ENCODE measurements around the gene RNASEH2C. TPM values are rescaled to one million over a fixed set of nuclear protein-coding genes. Genes with fewer than 3 reads are reported as not detected.
A peak's percentile ranks its signal among the peaks of the same experiment; 100 is the strongest.

The RNASEH2C gene
- total and polyA plus RNA-seq, 2 of the 13 experiments (the other 11 are each of a cell fraction or from before 2014, with no cell fraction given): 27.4 to 50.9 TPM

GRCh38 chr11:65711785-65712632 is 8.6 kb downstream of the RNASEH2C start, which contains the start of gene KAT5 (continued):
- TF ChIP-seq BCL6 (CRISPR knock-in tag; IDR thresholded peaks at IDR 0.05) (peak; percentile 46; the same call in 1 of the 2 replicates), ZNF788 (CRISPR knock-in tag; IDR thresholded peaks at IDR 0.05; ENCODE audit: borderline replicate concordance) (peak; percentile 80; the same call in 1 of the 2 replicates), MAFF (IDR thresholded peaks at IDR 0.05; ENCODE audit: low read depth, low read length) (no peak), NR3C1 (CRISPR knock-in tag; IDR thresholded peaks at IDR 0.05) (no peak), IRX3 (CRISPR knock-in tag; IDR thresholded peaks at IDR 0.05; ENCODE audit: borderline replicate concordance, low read depth) (peak; percentile 89; the same call in 1 of the 2 replicates), ZNF382 (CRISPR knock-in tag; IDR thresholded peaks at IDR 0.05; ENCODE audit: borderline replicate concordance) (no peak), DMAP1 (CRISPR knock-in tag; IDR thresholded peaks at IDR 0.05) (peak; percentile 92), MTF1 (CRISPR knock-in tag; IDR thresholded peaks at IDR 0.05) (no peak), ZFP36L2 (CRISPR knock-in tag; IDR thresholded peaks at IDR 0.05) (no peak), ZEB1 (IDR thresholded peaks at IDR 0.05; ENCODE audit: insufficient replicate concordance, low read depth) (no peak), GLMP (CRISPR knock-in tag; IDR thresholded peaks at IDR 0.05; ENCODE audit: borderline replicate concordance) (no peak), ZNF496 (CRISPR knock-in tag; IDR thresholded peaks at IDR 0.05; ENCODE audit: insufficient replicate concordance) (no peak), EP300 (IDR thresholded peaks at IDR 0.05; ENCODE audit: low read depth in 2 of 2, low read length in 2 of 2) (peak in 1 of 2 experiments; percentile 61; a peak in 3 of 4 replicates), EP300 (CRISPR knock-in tag; IDR thresholded peaks at IDR 0.05; ENCODE audit: borderline replicate concordance) (peak; percentile 60; the same call in 1 of the 2 replicates), PREB (CRISPR knock-in tag; IDR thresholded peaks at IDR 0.05) (no peak), FLYWCH1 (CRISPR knock-in tag; IDR thresholded peaks at IDR 0.05) (0 out of 2 replicates have a peak, but pooled peaks have one; percentile 59), ADNP (CRISPR knock-in tag; IDR thresholded peaks at IDR 0.05) (no peak), ZNF562 (CRISPR knock-in tag; IDR thresholded peaks at IDR 0.05; ENCODE audit: borderline replicate concordance) (peak; percentile 51; the same call in 1 of the 2 replicates), BRF2 (CRISPR knock-in tag; IDR thresholded peaks at IDR 0.05) (peak; percentile 89; the same call in 1 of the 2 replicates), ATM (IDR thresholded peaks at IDR 0.05; ENCODE audit: borderline replicate concordance) (no peak), ZNF510 (CRISPR knock-in tag; IDR thresholded peaks at IDR 0.05; ENCODE audit: low read depth) (peak; percentile 96), E2F1 (CRISPR knock-in tag; IDR thresholded peaks at IDR 0.05) (peak; percentile 75), KAT8 (CRISPR knock-in tag; IDR thresholded peaks at IDR 0.05) (peak; percentile 99), MYNN (CRISPR knock-in tag; IDR thresholded peaks at IDR 0.05; ENCODE audit: low read depth) (peak; percentile 90; the same call in 1 of the 2 replicates), XBP1 (CRISPR knock-in tag; IDR thresholded peaks at IDR 0.05) (no peak), MED1 (CRISPR knock-in tag; IDR thresholded peaks at IDR 0.05) (peak; percentile 77; the same call in 1 of the 2 replicates)
